ENCODE results near the gene SNX10.

The SNX10 gene

DNA sequence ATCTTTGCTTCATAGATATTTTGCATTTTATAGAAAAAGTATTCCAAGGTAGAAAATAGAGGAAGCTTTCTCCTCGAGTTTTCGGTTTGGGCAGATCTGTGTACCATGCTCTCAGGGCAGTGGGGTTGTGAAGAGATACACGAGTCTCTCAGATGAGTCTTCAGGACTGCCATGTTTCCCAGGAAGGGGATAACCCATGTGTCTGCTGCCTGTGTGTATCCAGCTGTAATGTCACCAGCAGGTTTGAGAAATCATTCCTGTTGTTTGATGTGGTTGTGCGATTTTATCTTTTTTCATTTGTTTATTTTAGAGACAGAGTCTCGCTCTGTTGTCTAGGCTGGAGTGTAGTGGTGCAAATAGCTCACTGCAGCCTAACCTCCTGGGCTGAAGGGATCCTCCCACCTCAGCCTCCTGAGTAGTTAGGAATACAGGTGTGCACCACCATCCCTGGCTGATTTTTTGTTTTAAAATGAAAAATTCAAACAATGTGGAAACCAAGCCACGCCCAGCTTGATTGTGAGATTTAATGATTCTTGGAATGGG is 48.9 kb downstream of the SNX10 start:
- no peak for DNase-seq

DNA sequence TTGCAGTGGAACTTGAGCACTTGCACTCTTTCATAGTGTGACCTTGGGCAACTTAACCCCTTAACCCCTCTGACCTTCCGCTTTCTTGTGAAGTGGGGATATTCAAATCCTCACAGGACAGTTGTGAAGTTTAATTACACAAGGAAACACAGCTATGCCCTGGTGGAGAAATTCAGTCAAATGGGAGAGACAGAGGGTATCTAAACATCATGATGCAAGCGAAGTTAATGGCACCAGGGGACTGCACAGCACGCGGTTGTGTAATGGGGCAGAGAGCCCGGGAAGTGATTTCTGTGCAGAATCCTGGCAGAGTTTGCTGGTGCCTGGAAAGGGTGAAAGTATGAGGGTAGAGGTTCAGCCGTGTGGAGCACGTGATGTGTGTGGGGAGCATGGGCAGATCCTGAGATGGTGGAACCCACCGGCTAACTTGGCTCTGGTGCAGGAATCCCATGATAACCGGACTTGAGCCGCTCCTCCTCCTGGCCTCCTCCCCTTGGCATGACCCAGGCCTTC is 51.7 kb downstream of the SNX10 start:
- no peak for DNase-seq

DNA sequence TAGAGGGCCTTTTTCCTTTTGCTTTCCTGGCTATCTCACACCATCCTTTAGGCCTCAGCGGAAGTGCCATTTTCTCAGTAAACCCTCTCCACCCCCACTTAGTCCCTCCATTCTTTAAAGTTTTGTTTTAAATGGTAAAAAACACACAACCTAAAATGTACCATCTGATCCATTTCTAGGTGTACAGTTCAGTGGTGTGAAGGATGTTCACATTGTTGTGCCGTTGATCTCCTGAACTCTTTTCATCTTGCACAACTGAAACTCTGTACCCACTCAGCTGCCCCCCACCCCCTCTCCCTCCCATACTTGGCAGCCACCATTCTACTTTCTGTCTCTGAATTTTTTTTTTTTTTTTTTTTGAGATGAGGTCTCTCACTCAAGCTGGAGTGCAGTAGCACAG is 52.2 kb downstream of the SNX10 start:
- DNase-seq: no peak

DNA sequence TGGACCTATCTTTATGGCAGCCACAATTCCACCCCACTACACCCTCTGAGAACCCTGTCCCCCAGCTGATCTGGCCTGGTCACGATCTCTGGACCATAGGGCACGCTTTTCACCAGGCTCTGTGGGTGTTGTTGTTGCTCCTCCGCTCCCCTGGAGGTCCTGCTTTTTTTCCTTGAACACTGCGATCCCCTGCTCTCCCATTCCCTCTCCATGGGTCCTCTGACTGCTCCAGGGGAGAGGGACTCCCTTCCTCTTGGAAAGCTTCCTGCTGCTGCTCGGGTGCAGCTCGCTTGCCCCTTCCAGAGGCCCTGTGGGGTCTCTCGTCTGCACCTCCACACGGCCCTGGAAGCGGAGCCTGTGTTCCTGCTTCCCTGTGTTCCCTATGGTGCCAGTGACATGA is 53.5 kb downstream of the SNX10 start:
- DNase-seq: no peak

DNA sequence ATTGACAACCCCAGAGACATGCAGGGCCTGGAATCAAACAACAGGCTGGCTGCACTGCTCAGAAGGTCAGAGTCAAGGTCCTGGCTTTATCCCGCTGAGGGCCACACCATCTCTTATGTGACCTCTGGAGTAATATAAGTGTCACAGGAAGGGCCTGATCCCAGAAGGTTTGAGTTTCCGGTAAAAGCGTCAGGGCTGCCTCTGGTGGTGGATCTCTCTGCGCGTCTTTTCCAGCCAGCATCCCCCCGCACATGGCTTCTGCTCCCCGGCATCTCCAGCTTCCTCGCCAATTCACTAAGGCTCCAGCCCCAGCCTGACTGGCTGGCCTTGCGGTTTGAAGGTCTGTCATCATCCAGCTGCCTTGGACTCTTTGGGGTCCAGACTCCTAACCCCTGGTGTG is 54.2 kb downstream of the SNX10 start:
- DNase-seq: no peak

DNA sequence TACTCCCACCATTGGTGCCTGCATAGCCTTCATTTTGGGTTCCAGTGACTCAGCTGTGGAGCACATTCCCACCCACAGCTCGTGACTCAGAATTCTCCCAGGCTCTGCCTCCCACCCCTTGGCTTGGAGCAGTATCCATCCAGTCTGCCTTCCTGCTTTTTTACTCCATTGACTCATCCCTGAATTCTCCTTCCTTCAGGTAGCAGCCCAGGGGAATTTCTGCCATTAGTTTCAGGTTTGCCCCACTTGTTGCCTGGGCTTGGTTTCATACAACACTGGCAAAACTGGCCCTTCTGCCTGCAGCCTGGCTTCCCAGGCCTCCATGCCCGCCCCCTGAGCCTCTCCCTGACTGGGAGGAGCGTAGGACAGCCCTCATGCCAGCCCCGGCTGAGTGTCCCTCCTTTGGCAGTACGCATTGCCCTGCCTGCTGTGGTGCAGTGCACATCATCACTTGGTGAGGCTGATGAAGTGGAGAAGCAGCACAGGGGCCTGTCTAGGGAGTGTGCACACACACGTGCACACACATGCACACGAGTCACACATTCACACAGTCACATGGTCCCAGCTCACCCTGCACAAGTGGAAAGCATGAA is 55.0 kb downstream of the SNX10 start:
- no peak for DNase-seq

DNA sequence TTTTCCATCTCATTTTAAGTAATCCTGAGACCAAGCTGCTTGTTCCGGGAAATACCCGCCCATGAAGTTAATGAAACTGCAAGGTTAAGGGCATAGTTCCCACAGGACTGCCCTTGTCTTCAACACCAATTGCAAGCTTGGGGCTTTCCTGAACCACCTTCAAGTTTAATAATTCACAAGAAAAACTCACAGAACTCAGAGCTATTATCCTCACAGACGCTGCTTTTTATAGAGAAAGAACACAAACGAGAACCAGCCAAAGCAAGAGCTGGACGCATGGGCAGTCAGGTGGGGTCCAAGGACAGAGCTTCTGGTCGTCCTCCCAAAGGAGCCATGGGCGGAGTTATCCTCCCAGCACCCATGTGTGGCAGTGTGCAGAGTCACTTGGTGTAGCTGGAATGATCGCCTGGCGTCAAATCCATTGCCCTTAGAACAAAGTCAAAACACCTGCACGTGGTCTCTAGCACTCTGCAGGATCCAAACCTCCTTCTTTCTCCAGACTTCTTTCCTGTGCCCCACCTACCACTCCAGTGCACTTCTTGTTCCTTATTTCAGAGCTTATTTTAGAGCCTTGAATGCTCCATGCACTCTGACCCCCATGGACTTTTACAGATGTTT is 56.7 kb downstream of the SNX10 start:
- DNase-seq: no peak

DNA sequence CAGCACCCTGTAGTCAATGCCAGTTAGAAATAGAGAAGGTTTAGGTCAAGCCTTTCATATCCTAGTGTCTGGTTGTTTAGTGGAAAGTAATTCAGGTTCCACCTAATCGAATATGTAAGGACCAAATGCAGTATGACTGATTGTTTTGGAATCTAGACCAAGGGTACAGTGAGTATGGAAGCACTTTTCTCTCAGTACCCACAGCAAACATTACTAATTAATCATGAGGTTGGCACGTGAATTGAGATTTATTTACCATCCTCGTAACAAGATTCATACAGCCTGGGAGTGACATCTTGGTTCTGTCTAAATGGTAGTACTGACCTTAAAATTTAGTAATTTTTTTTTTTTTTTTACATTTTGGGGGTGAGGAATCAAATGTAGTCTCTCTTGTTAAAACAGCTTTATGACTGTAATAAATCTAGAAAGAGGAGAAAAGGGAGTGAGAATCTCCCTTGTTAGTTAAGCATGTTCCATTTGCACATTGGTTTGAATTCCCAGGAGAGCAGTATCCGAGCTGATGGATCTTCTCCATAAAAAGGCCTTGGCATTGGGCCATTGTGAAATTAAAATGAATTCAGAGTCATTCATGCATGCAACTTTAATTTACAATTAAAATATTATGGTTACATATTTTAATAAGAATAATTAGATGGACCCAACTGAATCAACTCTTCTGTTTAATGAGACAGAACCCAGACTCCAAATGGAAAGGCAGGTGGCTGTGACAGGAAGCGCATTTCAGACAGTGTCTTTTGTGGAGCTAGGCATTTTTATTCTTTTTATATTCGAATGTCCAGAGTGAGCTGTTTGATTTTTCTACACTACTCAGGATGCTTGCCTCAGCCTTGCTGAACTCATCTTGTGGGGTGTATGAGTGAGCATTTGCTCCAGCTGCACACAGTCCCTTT is 57.6 kb downstream of the SNX10 start:
- no peak for DNase-seq

DNA sequence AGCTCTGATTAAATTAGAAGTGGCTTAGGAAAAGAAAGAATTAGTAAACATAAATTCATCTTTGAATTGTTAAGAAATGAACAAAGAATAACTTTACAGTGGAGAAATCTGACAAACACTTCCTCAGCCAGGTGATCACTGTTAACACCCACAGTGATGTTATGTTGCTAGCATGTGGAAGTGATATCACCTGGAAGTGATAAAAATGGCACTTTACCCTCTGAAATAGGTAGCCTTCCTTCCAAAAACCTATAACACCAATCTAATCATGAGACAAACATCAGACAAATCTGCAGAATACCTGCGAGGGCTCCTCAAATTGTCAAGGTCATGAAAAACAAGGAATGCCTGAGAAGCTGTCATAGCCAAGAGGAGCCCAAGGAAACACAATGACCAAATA is 59.5 kb downstream of the SNX10 start:
- no peak for DNase-seq

DNA sequence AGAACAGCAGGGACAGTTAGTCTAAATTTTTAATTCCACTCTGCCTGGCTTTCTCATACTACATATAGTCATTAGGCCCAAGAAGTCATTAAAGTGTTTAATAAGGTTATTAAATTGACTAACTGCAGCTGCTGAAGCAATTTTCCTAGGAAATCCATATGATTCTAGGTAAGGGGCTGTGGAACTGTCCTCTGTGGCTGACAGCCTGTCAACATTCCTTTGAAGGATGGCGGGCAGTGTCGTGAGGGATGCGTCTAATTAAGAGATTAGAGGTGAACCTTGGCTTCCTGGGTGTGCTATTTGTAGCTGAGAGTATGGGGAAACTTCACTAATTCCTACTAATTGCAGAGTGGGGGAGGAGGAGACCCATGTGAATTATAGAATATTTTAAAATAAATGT is 64.6 kb downstream of the SNX10 start:
- DNase-seq: no peak

DNA sequence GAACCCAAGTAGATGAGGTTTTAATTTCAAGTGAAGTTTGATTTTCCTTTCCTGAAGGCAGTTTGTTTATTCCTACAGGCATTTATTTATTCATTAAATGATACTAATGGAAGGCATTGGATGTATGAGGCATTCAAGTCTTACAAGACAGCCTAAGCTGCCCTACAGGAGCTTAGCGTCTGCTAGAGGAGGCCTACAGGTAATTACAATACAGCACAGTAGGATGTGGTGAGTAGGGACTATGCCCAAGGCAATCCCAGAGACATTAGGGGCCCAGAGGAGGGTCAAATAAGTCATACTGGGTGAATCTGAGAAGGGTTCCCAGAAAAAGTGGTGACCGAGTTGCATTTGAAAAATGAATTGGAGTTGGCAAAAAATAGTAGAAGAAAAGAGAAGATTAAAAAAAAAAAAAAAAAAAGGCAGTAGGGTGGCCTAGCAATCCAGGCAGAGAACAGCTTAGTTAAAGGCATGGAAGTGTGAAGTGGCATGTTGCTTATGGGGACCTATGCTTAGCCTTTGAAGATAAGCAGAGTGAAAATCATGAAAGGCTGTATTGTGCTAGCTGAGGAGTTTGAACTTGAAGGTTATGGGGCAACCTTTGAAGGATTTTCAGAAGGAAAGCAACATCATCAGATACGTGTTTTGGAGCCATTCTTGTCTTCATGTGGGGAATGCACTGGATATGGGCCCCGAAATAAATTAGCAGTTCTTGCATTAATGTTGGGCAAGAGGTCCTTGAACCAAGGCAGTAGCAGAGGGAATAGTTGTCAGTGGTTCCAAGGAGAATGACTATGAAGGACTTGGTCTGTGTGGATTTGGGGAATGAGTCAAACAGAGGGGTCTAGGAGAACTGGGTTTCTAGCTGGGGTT is 65.5 kb downstream of the SNX10 start:
- no peak for DNase-seq

DNA sequence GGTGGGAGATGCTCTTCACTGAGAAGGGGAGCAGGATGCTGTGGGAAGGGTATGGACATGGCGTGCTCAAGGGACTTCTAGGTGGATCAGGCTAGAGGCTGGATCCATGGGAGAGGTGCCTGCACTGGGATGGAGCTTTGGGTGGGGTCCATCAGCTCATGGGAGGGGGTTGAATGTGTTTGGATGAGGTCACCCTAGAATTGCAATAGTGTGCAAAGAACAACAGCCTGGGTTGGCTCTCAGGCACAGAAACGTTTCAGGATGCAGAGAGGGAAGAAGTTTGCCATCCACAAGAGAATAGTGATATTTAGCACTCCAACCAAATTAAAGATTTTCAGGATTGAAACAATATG is 66.1 kb downstream of the SNX10 start:
- no peak for DNase-seq

DNA sequence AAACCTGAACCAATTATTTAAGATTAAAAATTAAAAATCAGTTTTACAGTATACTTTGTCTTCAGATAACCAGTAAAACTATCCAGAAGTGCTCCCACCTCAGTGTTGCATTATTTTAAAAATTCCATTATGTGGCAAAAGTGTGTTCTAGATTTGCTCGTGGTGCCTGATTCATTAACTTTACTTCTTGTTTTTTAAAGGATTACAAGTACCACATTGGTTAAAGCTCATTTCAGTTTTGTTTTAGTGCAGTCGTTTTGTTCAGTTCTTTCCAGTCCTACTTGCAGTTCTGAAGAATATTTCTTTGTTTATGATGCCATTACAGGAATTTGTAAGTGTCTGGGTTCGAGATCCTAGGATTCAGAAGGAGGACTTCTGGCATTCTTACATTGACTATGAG is 69.0 kb downstream of the SNX10 start:
- no peak for DNase-seq

DNA sequence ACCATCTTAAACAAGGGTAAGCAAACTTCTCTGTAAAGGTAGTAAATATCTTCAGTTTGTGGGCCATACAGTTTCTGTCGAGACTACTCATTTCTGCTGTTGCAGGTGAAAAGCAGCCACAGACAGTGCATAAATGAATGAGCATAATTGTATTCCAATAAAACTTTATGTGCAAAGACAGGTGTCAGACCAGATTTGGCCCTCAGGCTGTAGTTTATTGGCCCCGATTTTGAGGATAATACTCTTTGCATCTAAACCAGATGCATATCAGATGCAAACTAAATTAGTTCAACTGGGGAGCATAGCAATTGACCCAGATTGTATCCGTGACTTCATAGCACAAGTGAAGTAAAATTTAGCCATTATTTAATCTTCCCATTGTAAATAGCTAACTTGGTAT is 70.0 kb downstream of the SNX10 start:
- no peak for DNase-seq

DNA sequence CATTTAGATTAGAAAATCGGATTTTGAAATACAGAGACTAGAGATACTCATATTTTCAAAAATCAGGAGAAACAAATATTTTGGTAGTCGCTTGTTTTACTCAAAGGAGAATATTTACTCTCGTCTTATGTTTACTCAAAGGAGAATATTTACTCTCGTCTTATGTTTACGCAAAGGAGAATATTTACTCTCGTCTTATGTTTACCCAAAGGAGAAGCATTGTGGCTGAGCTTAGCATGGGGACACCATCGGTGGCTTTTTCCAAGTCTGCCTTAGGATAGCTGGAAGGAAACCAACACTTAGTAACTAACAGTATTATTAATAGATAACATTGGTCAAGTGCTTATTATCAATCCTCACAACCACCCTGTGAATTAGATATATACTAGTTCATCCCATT is 71.8 kb downstream of the SNX10 start:
- DNase-seq: no peak

DNA sequence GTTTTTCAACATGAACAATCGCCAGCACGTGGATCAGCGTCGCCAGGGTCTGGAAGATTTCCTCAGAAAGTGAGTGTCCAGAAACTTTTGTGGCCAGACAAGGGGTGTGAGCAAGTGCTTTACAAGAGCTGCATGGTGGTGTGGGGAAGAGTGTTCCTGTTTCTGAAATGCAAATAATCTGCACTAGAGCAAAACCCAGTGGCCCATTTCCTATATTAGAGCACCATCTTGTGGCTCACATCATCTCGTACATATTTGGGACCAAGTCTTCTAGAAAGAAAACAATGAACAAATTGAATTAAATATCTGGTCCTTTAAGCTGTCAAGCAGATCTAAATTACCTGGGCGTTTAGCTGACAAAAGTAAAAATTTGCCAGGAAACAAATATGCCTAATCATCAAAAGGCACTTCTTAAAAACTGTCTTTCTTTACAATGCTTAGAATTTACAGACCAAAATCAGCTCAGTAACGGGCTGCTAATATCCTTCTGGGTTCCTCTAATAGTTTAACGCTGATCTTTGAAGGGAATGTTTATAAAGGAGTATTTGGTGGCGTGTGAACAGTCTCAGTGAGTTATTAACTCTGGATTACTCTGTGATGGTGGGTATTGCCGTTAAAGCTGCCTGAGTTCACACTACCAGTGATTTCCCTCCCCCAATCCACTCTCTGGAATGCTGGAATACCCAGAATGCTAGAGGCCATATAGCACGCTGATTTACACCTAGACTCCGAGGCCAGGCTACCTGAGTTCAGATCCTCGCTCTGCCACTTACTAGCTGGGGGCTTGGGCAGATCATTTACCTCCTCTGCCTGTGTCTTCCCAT is 73.6 kb downstream of the SNX10 start:
- DNase-seq: peak; percentile 12 to 42

DNA sequence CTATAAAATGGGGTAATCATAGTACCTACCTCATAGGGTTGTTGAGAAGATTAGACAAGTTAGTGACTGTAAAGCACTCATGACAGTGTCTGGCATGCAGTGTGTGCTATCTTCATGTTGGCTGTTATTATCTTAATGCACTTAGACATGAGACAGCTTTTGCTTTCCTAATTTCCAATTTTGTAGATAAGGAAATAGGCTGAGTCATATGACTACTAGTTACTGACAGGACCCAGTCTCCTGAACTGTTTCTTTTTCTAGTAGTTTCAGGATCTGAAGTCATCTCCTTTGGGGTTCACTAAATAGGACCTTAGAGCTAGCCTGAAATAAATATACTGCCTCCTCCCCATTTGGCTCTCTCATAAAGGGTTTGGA is 74.2 kb downstream of the SNX10 start:
- no peak for DNase-seq

DNA sequence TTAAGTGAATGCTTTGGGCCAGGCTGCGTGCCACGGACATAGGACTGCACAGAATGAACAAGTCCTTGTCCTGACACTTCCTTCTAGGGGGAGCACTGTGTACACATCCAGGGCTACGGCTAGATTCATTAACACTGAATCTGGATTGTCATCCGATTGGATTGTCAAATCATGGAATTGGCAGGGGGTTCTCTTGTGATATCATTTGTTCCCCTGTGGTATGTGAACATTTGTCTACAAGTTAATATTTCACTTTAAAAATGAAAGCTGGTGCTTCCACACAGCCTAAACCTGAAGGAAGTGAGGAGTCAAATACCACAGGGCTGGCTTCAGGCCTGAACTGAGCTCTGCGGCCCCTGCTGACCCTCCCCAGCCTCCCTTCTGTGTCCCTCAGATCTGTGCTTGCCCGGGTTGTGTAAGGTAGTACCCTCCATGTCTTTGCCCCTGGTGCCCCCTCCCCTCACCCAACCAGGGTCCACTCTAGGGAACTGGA is 75.6 kb downstream of the SNX10 start:
- no peak for DNase-seq

DNA sequence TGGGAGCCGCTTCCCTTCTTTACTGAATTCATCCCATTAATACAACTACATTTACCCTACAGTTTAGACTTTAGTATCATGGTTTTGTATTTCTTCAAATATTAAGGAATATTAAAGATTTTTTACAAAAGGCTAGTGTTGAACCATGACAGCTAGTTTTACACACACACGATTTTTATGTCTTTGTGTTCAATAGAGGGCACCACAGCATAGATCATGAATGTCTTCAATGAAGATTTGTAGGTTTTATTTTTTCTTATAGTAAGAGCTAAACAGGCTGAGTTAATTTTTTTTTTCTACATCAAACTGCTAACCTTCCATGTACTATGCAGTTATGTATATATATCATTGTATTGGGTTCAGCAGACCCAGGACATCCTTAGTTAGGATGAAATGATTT is 76.9 kb downstream of the SNX10 start:
- no peak for DNase-seq

DNA sequence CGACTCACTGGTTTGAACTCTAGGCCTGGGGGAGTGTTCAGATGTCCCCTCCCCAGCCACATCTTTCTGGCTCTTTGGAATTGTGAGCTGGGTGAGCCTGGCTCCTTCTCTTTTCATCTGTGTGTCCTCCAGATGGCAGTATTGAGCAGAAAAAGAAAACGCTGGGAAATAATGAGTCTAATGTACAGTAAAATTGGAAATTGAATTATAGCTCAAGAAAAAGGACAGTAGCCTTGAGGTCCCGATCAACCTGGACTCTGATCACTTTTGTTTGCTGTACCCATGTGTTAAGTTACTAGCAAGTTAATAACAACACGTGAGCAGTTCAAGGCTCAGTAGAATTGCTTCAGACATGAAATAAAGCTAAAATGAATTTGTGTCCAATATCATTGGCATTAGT is 77.9 kb downstream of the SNX10 start:
- DNase-seq: peak in 1 of 2 experiments; percentile 7

DNA sequence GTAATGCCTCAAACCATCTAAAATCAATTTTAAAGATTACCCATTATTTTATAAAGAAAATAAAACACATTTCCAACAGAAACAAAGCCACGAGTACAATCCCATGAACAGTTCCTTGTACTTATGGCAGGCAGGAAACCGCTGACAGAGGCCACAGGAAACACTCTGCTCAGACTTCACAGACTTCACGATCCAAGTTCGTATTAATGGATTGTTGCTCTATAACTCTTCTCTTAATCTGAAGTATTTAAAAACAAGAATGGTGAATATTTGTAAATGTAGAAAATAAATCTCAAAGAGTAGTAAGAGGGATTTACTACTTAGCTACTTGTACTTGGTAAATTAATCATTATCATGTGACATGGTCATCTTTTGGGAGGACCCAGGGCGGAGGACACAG is 78.3 kb downstream of the SNX10 start:
- DNase-seq: no peak

DNA sequence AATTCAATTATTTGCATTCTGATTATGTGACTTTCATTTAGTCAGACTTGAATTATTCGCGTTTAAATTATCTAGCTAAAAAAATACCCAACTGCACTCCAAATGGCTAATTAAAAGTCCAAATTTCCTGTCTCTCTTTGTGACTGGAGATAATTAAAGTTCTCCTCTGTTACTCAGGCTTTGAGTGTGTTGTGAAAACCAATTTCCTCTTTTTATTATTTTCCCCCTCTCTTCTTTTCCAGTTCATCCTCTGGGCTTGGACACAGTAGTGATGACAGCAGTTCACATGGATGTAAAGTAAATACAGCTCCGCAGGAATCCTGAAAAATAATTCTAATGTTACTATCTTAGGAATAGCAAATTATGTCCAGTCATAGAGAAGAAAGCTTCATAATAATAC is 80.6 kb downstream of the SNX10 start:
- no peak for DNase-seq
